Brain microvascular endothelial cell (primary cell): ENCODE data around the gene CRYBG1.

Experiments
- DNase-seq: peaks from one replicate; pipeline ENCODE4 v3.0.0-alpha.2; 2020
- H3K27ac ChIP-seq: fragments of 250-450 bp; sonication (Bioruptor Pico); 2 replicates; pipeline ENCODE4 v1.5.1; 2020; ENCODE audit warnings: mild to moderate bottlenecking, moderate library complexity
- H3K27me3 ChIP-seq: fragments of 250-450 bp; sonication (Bioruptor Pico); replicated peaks from 2 replicates; pipeline ENCODE4 v1.5.1; 2020; ENCODE audit warnings: mild to moderate bottlenecking
- H3K36me3 ChIP-seq: fragments of 250-450 bp; sonication (Bioruptor Pico); replicated peaks from 2 replicates; pipeline ENCODE4 v1.5.1; 2020; ENCODE audit warnings: mild to moderate bottlenecking
- H3K4me3 ChIP-seq: 2 replicates; pipeline ENCODE4 v1.5.1; 2011; ENCODE audit warnings: low read depth, mild to moderate bottlenecking, control low read depth, low read length, moderate library complexity
- in situ Hi-C: cut with HindIII; loops from 2 replicates; pipeline ENCODE4 v1.10.0; 2017; ENCODE audit warnings: low sequenced_read_pairs, low pct_ligation_motif_present
- TF ChIP-seq, protein P1 (sequence below): IDR thresholded peaks from 2 replicates; pipeline ENCODE4 v1.5.1; 2011; ENCODE audit warnings: low read depth, mild to moderate bottlenecking, moderate library complexity, low read length, control low read depth, inconsistent platforms; ENCODE audit errors: missing control alignments

CRYBG1 gene

DNA sequence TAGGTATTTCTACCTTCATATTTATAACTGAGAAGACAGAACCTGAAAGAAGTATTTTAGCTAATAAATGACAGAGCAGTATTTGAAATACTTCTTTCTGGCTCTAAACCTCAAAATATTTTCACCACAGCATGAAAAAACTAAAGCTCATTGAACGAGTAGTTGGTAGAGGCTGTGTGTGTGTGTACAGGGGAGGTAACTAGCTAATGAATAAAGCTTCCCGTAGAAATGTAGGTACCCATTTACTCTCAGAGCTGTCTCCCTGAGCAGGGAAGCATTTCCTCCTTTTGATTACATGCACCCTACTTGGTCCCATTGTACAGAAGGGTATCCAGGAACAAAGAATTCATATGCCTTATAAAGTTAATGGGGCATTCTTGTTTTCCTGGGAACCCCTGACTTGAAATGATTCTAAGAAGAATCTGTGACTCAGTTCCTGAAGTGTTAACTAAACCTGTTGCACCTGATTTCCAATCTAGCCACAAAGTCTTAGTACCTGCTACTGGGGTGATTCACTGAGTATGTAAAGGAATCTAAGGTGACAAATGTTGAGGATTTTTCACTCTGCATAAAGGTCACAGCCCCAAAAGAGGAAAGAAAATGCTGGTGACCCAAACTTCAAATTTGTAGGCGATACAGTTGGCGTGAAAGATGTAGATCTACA lies 12.5 kb downstream of the CRYBG1 start:
- no peak for DNase-seq
- in situ Hi-C loops = no loop called here
- Histone ChIP-seq H3K27me3 (no peaks in the 10 kb centered on the region), H3K36me3 (no peaks in the 10 kb centered on the region), H3K4me3 (no peak overlapping the region), H3K27ac (no peak overlapping the region)
- TF ChIP-seq, protein P1, sequence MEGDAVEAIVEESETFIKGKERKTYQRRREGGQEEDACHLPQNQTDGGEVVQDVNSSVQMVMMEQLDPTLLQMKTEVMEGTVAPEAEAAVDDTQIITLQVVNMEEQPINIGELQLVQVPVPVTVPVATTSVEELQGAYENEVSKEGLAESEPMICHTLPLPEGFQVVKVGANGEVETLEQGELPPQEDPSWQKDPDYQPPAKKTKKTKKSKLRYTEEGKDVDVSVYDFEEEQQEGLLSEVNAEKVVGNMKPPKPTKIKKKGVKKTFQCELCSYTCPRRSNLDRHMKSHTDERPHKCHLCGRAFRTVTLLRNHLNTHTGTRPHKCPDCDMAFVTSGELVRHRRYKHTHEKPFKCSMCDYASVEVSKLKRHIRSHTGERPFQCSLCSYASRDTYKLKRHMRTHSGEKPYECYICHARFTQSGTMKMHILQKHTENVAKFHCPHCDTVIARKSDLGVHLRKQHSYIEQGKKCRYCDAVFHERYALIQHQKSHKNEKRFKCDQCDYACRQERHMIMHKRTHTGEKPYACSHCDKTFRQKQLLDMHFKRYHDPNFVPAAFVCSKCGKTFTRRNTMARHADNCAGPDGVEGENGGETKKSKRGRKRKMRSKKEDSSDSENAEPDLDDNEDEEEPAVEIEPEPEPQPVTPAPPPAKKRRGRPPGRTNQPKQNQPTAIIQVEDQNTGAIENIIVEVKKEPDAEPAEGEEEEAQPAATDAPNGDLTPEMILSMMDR = no peak

DNA sequence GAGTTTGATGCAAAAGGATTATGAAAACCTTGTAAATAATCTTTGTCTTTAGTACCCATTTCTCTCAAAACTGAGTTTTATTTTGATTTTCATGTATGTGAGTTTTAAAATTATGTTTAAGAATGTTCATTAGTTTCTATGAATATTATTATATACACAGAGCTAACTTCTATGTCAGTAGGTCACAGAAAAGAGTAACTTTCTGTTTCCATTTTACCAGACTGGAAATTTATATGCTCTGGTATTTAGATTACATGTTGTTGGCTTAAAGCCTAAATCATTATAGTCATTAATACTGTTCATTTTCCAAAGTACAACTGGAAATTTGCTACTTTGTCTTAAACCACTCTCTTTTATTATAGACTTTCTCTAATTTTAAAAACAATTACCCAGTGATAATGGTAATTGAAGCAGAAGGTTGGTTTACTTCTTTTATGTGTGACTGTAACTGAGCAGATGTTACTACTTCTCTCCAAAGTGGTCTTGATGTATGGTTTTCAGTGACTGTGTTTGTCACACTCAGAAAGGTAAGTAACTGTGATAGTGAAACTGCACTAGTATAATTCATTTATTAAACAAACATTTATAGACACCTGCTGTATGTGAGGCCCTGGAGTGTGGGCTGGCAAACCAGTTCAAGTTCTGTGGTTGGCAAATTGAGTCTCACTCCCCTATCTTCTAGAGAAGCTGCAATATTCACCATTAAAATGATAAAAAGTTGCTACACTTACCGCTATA lies 13.2 kb downstream of the CRYBG1 start:
- in situ Hi-C loops = no loop called here
- no peak for DNase-seq
- Histone ChIP-seq H3K27me3 (no peaks in the 10 kb centered on the region), H3K36me3 (no peaks in the 10 kb centered on the region), H3K4me3 (no peak overlapping the region), H3K27ac (no peak overlapping the region)
- TF ChIP-seq, protein P1 = no peak

DNA sequence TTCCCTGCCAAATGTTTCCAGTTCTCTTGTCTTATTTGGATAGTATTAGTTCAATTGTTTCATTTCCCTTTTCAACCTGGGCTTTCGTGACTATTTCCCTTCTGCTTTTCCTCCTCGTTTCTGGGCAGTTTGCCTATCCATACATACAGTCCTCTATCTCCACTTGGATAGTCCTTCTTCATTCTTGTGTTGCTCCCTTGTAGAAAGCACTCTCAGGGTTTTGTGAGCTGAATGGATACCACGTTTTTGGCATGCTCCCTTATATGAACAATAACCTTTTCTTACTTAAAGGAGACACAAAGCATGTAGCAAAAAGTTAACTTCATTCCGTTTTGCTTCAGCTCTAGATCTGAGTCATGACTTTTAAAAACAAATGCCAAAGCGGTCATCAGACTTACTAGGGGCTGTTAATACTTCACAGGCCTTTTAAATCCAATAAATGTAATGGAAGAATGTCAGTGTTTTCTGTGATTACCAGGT lies 16.6 kb downstream of the CRYBG1 start:
- H3K4me3 ChIP-seq = no peak overlapping the region
- TF ChIP-seq, protein P1 = no peak

DNA sequence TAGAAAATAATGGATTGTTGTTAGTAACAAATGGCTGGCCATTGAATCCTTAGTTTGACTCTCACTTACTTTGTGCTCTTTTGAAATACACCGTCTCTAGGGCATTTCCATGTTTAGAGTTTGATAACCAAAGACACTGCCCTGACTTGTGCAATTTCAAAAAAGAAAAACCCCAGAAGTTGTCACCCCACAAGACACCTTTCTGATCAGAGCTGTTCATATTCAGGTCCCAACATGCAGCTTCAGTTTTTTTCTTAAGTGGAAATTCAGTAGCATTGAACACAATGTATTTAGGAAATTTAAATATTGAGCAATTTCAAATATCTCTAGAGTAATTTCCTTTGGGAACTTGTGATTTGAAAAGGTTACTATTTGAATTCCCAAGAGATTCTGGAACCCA lies 19.4 kb downstream of the CRYBG1 start:
- DNase-seq = no peak
- no peak overlapping the region for H3K4me3 ChIP-seq
- TF ChIP-seq, protein P1 = no peak
- H3K27ac ChIP-seq = no peak overlapping the region
- in situ Hi-C loops = no loop called here
- H3K27me3 ChIP-seq = no peaks in the 10 kb centered on the region
- no peaks in the 10 kb centered on the region for H3K36me3 ChIP-seq

More for the DNA sequence above, 16.6 kb downstream of the CRYBG1 start:
- in situ Hi-C loops = no loop called here
- DNase-seq = peak; percentile 19
- Histone ChIP-seq H3K36me3 (no peaks in the 10 kb centered on the region), H3K27ac (no peak overlapping the region), H3K27me3 (no peaks in the 10 kb centered on the region)

DNA sequence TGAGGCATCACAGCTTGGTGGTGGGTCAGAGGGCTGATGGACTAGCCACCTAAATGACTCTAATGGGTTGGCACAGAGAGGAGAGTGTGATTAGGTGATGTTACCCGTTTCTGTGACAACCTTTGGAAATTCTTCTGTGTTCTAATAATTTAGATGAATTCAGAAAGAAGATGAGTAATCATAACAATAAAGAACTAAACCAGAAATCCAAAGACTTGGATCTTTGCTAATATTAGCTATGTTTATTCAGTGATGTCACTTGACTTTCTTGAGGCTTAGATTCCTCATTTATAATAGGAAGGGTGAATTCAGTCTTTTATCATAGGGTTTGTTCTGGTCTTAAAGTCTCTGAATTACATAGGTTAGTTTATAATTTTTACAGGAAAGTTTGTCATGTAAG lies 19.9 kb downstream of the CRYBG1 start:
- in situ Hi-C loops = no loop called here
- no peak overlapping the region for H3K4me3 ChIP-seq
- TF ChIP-seq, protein P1 = no peak
- H3K27ac ChIP-seq = no peak overlapping the region
- H3K27me3 ChIP-seq = no peaks in the 10 kb centered on the region
- DNase-seq = no peak
- no peaks in the 10 kb centered on the region for H3K36me3 ChIP-seq

DNA sequence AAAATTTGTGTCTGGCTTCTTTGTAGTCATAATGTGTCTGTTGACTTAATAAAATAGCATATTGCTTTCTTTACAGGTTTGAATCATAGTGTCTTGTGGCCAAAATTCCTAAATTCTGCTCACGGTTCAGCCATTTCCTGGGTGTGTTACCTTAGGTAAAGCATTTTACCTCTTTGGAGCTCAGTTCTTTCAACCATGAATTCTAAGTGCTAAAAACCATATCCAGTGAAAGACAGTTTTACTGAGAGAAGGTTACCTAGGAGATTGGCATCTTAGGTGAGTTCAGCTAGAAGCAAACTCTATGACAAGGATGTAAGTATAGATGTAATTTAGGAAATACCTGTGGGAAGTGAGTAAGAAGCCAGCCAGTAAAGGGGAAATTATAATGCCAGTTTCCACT lies 20.7 kb downstream of the CRYBG1 start:
- no peak overlapping the region for H3K27ac ChIP-seq
- no peaks in the 10 kb centered on the region for H3K36me3 ChIP-seq
- no peak overlapping the region for H3K4me3 ChIP-seq
- TF ChIP-seq, protein P1 = no peak
- DNase-seq = no peak
- in situ Hi-C loops = no loop called here
- H3K27me3 ChIP-seq = no peaks in the 10 kb centered on the region
